NCI-H2196 treated with DMSO at 0.1 percent for 48 hours (cell line): Measurements from ENCODE around the gene BCAS3.
"Not testable (repeated sequence)": the region's sequence is repeated elsewhere in the genome, so short reads cannot be mapped to it uniquely, and the experiment has no call there.

ENCODE experiments used
- DNase-seq: peaks from one replicate; lab custom pipeline; 2025; ENCODE audit not compliant: unreplicated experiment; lab: John Stamatoyannopoulos, UW

Gene BCAS3

DNA sequence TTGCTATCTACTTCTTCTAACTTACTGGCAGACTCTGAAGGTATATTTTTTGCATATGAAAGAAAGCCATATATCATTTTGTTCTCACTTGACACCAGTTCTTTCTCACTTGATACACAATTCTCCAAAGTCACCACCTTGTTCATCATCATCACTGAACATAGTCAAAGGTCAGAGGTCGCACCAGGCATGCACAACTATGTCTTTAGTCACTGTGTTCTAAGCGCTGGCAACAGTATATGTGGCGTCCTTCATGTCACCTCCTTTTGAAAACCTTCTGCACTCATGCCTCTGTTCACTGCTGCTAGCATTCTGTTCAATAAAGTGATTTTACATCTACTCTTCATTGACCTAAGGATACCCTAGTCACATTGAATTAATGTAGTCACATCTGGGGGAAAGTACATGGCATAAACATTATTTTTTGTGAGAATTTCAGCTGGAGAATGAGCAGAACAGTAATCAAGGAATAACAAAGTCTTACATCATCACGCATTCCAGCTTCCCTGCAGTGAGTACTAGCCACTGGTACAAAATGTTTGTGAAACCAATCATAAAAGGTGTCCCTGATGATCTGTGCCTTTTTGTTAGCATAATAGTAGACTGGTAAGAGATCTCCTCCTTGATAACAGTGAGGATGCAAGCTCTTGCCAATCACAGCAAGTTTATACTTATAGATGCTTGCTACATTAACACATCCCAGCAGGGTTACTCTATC, 754.1 kb downstream of the BCAS3 start:
- DNase-seq = no peak

- DNase-seq = no peak
Observed at GRCh38 chr17:61436273-61436672, 758.6 kb downstream of the BCAS3 start.

- no peak for DNase-seq
Observed at GRCh38 chr17:61436995-61437704, 759.5 kb downstream of the BCAS3 start.

DNA sequence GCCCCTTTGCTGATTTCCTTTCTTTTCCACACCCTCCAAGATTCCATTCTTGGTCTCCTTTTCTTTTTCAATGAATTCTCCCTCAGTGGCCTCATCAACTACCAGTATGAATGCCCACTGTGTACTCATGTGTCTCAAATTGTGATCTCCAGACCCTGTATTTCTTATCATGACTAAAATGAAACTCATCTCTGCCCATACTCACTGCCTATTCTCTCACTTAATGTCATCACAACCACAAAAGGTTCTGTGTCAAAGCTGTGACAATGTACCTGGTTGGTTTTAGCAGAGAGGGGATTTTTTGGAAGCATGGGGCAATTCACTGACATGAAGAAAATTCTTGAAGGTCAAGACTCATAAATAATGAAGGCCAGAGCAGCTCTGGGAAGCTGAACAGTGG, 763.0 kb downstream of the BCAS3 start:
- DNase-seq = no peak

DNA sequence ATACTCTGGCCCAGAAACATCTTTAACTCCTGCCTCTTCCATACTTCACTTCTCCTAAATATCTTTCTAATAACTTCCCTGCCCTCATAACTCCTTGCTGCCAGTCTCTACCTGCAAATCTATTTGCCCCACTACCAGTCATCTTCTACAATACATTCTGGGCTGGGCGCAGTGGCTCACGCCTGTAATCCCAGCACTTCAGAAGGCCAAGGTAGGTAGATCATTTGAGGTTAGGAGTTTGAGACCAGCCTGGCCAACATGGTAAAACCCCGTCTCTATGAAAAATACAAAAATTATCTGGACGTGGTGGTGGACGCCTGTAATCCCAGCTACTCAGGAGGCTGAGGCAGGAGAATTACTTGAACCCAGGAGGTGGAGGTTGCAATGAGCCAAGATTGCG, 763.9 kb downstream of the BCAS3 start:
- DNase-seq = not testable (repeated sequence)

GRCh38 chr17:61442136-61442775, 764.6 kb downstream of the BCAS3 start:
- no peak for DNase-seq
